ENCODE measurements around the gene SSBP2.

The SSBP2 gene

GRCh38 chr5:81631621-81632020, 119.3 kb downstream of the SSBP2 start:
- no peak for TF ChIP-seq MAX (IDR thresholded peaks at IDR 0.05)
- no peak for TF ChIP-seq CREB1 (IDR thresholded peaks at IDR 0.05; ENCODE audit: low read depth)
- no peak for TF ChIP-seq REST (IDR thresholded peaks at IDR 0.05; ENCODE audit: low read depth)
- TF ChIP-seq ZBTB7A (IDR thresholded peaks at IDR 0.05; ENCODE audit: low read depth), result no peak
- TF ChIP-seq TEAD4 (IDR thresholded peaks at IDR 0.05), result no peak
- no peak for TF ChIP-seq FOXM1 (IDR thresholded peaks at IDR 0.05; ENCODE audit: borderline replicate concordance, low read depth)
- no peak for TF ChIP-seq EGR1 (IDR thresholded peaks at IDR 0.05)
- no peak for TF ChIP-seq USF1 (IDR thresholded peaks at IDR 0.05)
- no peak for TF ChIP-seq TCF12 (IDR thresholded peaks at IDR 0.05; ENCODE audit: low read depth)
- TF ChIP-seq NFIC (IDR thresholded peaks at IDR 0.05), result no peak
- no peak for TF ChIP-seq RAD21 (IDR thresholded peaks at IDR 0.05; ENCODE audit: low read depth)
- no peak for TF ChIP-seq EP300 (IDR thresholded peaks at IDR 0.05; ENCODE audit: borderline replicate concordance)
- TF ChIP-seq TAF1 (IDR thresholded peaks at IDR 0.05; ENCODE audit: low read depth), result no peak

- TF ChIP-seq FOXM1 (IDR thresholded peaks at IDR 0.05; ENCODE audit: borderline replicate concordance, low read depth) (no peak), CEBPB (IDR thresholded peaks at IDR 0.05) (no peak), USF1 (IDR thresholded peaks at IDR 0.05) (no peak), REST (IDR thresholded peaks at IDR 0.05; ENCODE audit: low read depth) (no peak)
Observed at GRCh38 chr5:81631124-81631523, 119.8 kb downstream of the SSBP2 start.

GRCh38 chr5:81630684-81631083, 120.2 kb downstream of the SSBP2 start:
- no peak for TF ChIP-seq CEBPB (IDR thresholded peaks at IDR 0.05)
- no peak for TF ChIP-seq ZBTB7A (IDR thresholded peaks at IDR 0.05; ENCODE audit: low read depth)
- TF ChIP-seq REST (IDR thresholded peaks at IDR 0.05; ENCODE audit: low read depth), result no peak
- no peak for TF ChIP-seq EGR1 (IDR thresholded peaks at IDR 0.05)
- TF ChIP-seq NFIC (IDR thresholded peaks at IDR 0.05), result no peak
- no peak for TF ChIP-seq EP300 (IDR thresholded peaks at IDR 0.05; ENCODE audit: borderline replicate concordance)
- TF ChIP-seq FOXM1 (IDR thresholded peaks at IDR 0.05; ENCODE audit: borderline replicate concordance, low read depth), result no peak
- TF ChIP-seq USF1 (IDR thresholded peaks at IDR 0.05), result no peak

- TF ChIP-seq TEAD4 (IDR thresholded peaks at IDR 0.05), result no peak
- TF ChIP-seq TAF1 (IDR thresholded peaks at IDR 0.05; ENCODE audit: low read depth), result no peak
- no peak for TF ChIP-seq EP300 (IDR thresholded peaks at IDR 0.05; ENCODE audit: borderline replicate concordance)
- no peak for TF ChIP-seq USF1 (IDR thresholded peaks at IDR 0.05)
- no peak for TF ChIP-seq EGR1 (IDR thresholded peaks at IDR 0.05)
- TF ChIP-seq RAD21 (IDR thresholded peaks at IDR 0.05; ENCODE audit: low read depth), result no peak
- TF ChIP-seq ZBTB7A (IDR thresholded peaks at IDR 0.05; ENCODE audit: low read depth), result no peak
- TF ChIP-seq CREB1 (IDR thresholded peaks at IDR 0.05; ENCODE audit: low read depth), result no peak
- TF ChIP-seq YY1 (IDR thresholded peaks at IDR 0.05; ENCODE audit: low read depth), result no peak
- TF ChIP-seq TCF12 (IDR thresholded peaks at IDR 0.05; ENCODE audit: low read depth), result no peak
- TF ChIP-seq CEBPB (IDR thresholded peaks at IDR 0.05), result no peak
- TF ChIP-seq FOXM1 (IDR thresholded peaks at IDR 0.05; ENCODE audit: borderline replicate concordance, low read depth), result no peak
- TF ChIP-seq REST (IDR thresholded peaks at IDR 0.05; ENCODE audit: low read depth), result no peak
- TF ChIP-seq MAX (IDR thresholded peaks at IDR 0.05), result no peak
- TF ChIP-seq NFIC (IDR thresholded peaks at IDR 0.05), result no peak
Observed at GRCh38 chr5:81629986-81630385, 120.9 kb downstream of the SSBP2 start.

Data from Ishikawa (cell line).